GM12878 (cell line): Measurements from ENCODE around the gene CDC27. TPM values are rescaled to one million over a fixed set of nuclear protein-coding genes. Genes with fewer than 3 reads are reported as not detected.

Experiments used
- ASH2L ChIP-seq: fragments of 300-600, 200-600 bp; sonication (generic); IDR thresholded peaks from 2 replicates; pipeline ENCODE4 v1.6.1; 2017; ENCODE audit warnings: low read depth, mild to moderate bottlenecking, borderline replicate concordance
- CBFB ChIP-seq: IDR thresholded peaks from 2 replicates; pipeline ENCODE4 v1.6.1; 2016; ENCODE audit warnings: antibody characterized with exemption, low read depth
- CHD1 ChIP-seq: IDR thresholded peaks from 2 replicates; pipeline ENCODE4 v1.6.1; 2012; ENCODE audit warnings: low read depth, low read length, improper control_type of control experiment
- CREB1 ChIP-seq: IDR thresholded peaks from 2 replicates; pipeline ENCODE4 v1.6.1; 2012; ENCODE audit warnings: low read depth, mild to moderate bottlenecking, inconsistent platforms
- EP300 ChIP-seq, 2 experiments: fragments of 150-350 bp in 1 of 2; IDR thresholded peaks; 2 replicates each; pipeline ENCODE4 v1.6.1; 2011 to 2012; ENCODE audit warnings: low read depth in 2 of 2, low read length in 2 of 2, borderline replicate concordance in 1 of 2, improper control_type of control experiment in 1 of 2, inconsistent platforms in 1 of 2; ENCODE audit not compliant: control insufficient read depth in 1 of 2
- ETV6 ChIP-seq, 2 experiments: fragments of 450-650 bp in 1 of 2; IDR thresholded peaks in 1 of 2; conservative IDR thresholded peaks in 1 of 2; 2 replicates each; pipeline ENCODE4 v1.6.1; 2014; ENCODE audit warnings: antibody characterized with exemption in 1 of 2, borderline replicate concordance in 1 of 2, low read depth in 1 of 2, mild to moderate bottlenecking in 1 of 2, moderate library complexity in 1 of 2
- MTA2 ChIP-seq: fragments of 450-650 bp; IDR thresholded peaks from 2 replicates; pipeline ENCODE4 v1.6.1; 2016; ENCODE audit warnings: low read depth, mild to moderate bottlenecking, moderate library complexity
- NRF1 ChIP-seq: conservative IDR thresholded peaks from 2 replicates; pipeline ENCODE4 v1.6.1; 2011; ENCODE audit warnings: mild to moderate bottlenecking, low read depth, low read length, improper control_type of control experiment
- SMAD1 ChIP-seq: fragments of 450-650 bp; IDR thresholded peaks from 2 replicates; pipeline ENCODE4 v1.6.1; 2018; ENCODE audit warnings: mild to moderate bottlenecking, low read depth; ENCODE audit not compliant: partially characterized antibody
- SMC3 ChIP-seq: IDR thresholded peaks from 2 replicates; pipeline ENCODE4 v1.6.1; 2011; ENCODE audit warnings: low read length, improper control_type of control experiment, borderline replicate concordance
- ZNF207 ChIP-seq: fragments of 450-650 bp; IDR thresholded peaks from 2 replicates; pipeline ENCODE4 v1.6.1; 2014; ENCODE audit warnings: antibody characterized with exemption, mild to moderate bottlenecking, borderline replicate concordance
- ZNF24 ChIP-seq: fragments of 450-650 bp; IDR thresholded peaks from 2 replicates; pipeline ENCODE4 v1.6.1; 2017; ENCODE audit warnings: antibody characterized with exemption, mild to moderate bottlenecking
- polyA plus RNA-seq, 11 experiments: library from polyadenylated mRNA; depleted of rRNA in 4 of 11; unstranded in 6 of 11; stranded (reverse) in 5 of 11; fragments of >200 nt; fragmentation: Nextera tagmentation in 4 of 11; fragmentation: Illumina TruSeq in 1 of 11; extraction: Ambion mirVana in 4 of 11; extraction: Trizol in 1 of 11; gene quantifications; 1 replicate in 1 of 11; 2 replicates in 10 of 11; pipeline versions ENCODE4 v1.2.1 to v1.2.3, GENCODE V29; 2011 to 2016; ENCODE audit warnings: inconsistent platforms in 2 of 11, missing spikeins in 2 of 11, low read depth in 1 of 11
- total RNA-seq, 4 experiments: library from RNA; depleted of rRNA in 3 of 4; stranded (reverse); fragments of >200 nt in 3 of 4; fragmentation: Illumina TruSeq in 1 of 4; extraction: Trizol in 1 of 4; gene quantifications; 2 replicates each; pipeline versions ENCODE4 v1.2.1 to v1.2.3, GENCODE V29; 2013 to 2021
- TF ChIP-seq, protein P1 (sequence below): fragments of 450-650 bp; conservative IDR thresholded peaks from 2 replicates; pipeline ENCODE4 v1.6.1; 2017; ENCODE audit warnings: mild to moderate bottlenecking, moderate library complexity
- TF ChIP-seq, protein P2 (sequence below): fragments of 450-650 bp; formaldehyde crosslinking; IDR thresholded peaks from 2 replicates; pipeline ENCODE4 v1.4.0; 2022; ENCODE audit warnings: mild to moderate bottlenecking, moderate library complexity
- TF ChIP-seq, protein P3 (sequence below): IDR thresholded peaks from 2 replicates; pipeline ENCODE4 v1.6.1; 2012; ENCODE audit warnings: low read length, inconsistent platforms
- TF ChIP-seq, protein P4 (sequence below): fragments of 450-650 bp; IDR thresholded peaks from 2 replicates; pipeline ENCODE4 v1.6.1; 2017; ENCODE audit warnings: mild to moderate bottlenecking, moderate library complexity
- TF ChIP-seq, protein P5 (sequence below): fragments of 450-650 bp; IDR thresholded peaks from 2 replicates; pipeline ENCODE4 v1.6.1; 2014; ENCODE audit warnings: mild to moderate bottlenecking

Gene CDC27
- total and polyA plus RNA-seq, 10 of the 15 experiments (the other 5 are each of a cell fraction or from before 2014, with no cell fraction given), result 23.2 to 138 (median 97.8) TPM

DNA sequence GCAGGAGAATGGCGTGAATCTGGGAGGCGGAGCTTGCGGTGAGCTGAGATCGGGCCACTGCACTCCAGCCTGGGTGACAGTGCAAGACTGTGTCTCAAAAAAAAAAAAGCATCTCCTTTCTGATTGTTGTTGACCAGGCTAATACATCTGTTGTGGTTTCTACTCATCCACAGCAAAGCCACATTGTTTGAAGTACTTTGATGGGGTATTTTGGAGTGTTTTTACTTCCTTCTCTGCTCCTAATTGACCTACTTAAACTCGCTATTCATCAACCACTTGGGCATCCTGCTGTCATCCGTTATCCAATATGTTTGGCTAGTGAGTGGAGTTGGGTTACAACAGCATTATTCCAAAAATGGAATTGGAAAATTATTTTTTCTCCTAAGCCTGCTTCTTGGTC is 3.5 kb upstream of the CDC27 start (continued):
- TF ChIP-seq SMC3 (no peak), CHD1 (no peak), SMAD1 (no peak), ZNF207 (no peak), ZNF24 (no peak), EP300 (IDR thresholded peaks at IDR 0.05; ENCODE audit: borderline replicate concordance in 1 of 2, control insufficient read depth in 1 of 2, low read depth in 2 of 2, low read length in 2 of 2) (peak in 1 of 2 experiments; percentile 41; a peak in 1 of 4 replicates), ASH2L (no peak), NRF1 (no peak), CBFB (peak; percentile 80), CREB1 (no peak), ETV6 (conservative IDR thresholded peaks at IDR 0.05 in 1 of 2, IDR thresholded peaks at IDR 0.05 in 1 of 2; ENCODE audit: borderline replicate concordance in 1 of 2, low read depth in 1 of 2) (no peak), MTA2 (peak; percentile 94)
- TF ChIP-seq, protein P1, sequence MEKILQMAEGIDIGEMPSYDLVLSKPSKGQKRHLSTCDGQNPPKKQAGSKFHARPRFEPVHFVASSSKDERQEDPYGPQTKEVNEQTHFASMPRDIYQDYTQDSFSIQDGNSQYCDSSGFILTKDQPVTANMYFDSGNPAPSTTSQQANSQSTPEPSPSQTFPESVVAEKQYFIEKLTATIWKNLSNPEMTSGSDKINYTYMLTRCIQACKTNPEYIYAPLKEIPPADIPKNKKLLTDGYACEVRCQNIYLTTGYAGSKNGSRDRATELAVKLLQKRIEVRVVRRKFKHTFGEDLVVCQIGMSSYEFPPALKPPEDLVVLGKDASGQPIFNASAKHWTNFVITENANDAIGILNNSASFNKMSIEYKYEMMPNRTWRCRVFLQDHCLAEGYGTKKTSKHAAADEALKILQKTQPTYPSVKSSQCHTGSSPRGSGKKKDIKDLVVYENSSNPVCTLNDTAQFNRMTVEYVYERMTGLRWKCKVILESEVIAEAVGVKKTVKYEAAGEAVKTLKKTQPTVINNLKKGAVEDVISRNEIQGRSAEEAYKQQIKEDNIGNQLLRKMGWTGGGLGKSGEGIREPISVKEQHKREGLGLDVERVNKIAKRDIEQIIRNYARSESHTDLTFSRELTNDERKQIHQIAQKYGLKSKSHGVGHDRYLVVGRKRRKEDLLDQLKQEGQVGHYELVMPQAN, result 0 out of 2 replicates have a peak, but pooled peaks have one; percentile 21
- TF ChIP-seq, protein P2, sequence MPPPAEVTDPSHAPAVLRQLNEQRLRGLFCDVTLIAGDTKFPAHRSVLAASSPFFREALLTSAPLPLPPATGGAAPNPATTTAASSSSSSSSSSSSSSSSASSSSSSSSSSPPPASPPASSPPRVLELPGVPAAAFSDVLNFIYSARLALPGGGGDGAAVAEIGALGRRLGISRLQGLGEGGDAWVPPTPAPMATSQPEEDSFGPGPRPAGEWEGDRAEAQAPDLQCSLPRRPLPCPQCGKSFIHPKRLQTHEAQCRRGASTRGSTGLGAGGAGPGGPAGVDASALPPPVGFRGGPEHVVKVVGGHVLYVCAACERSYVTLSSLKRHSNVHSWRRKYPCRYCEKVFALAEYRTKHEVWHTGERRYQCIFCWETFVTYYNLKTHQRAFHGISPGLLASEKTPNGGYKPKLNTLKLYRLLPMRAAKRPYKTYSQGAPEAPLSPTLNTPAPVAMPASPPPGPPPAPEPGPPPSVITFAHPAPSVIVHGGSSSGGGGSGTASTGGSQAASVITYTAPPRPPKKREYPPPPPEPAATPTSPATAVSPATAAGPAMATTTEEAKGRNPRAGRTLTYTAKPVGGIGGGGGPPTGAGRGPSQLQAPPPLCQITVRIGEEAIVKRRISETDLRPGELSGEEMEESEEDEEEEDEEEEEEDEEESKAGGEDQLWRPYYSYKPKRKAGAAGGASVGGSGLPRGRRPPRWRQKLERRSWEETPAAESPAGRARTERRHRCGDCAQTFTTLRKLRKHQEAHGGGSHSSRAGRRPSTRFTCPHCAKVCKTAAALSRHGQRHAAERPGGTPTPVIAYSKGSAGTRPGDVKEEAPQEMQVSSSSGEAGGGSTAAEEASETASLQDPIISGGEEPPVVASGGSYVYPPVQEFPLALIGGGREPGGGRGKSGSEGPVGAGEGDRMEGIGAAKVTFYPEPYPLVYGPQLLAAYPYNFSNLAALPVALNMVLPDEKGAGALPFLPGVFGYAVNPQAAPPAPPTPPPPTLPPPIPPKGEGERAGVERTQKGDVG (CRISPR knock-in tag), result no peak
- TF ChIP-seq, protein P3, sequence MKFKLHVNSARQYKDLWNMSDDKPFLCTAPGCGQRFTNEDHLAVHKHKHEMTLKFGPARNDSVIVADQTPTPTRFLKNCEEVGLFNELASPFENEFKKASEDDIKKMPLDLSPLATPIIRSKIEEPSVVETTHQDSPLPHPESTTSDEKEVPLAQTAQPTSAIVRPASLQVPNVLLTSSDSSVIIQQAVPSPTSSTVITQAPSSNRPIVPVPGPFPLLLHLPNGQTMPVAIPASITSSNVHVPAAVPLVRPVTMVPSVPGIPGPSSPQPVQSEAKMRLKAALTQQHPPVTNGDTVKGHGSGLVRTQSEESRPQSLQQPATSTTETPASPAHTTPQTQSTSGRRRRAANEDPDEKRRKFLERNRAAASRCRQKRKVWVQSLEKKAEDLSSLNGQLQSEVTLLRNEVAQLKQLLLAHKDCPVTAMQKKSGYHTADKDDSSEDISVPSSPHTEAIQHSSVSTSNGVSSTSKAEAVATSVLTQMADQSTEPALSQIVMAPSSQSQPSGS, result 0 out of 2 replicates have a peak, but pooled peaks have one; percentile 42
- TF ChIP-seq, protein P4, sequence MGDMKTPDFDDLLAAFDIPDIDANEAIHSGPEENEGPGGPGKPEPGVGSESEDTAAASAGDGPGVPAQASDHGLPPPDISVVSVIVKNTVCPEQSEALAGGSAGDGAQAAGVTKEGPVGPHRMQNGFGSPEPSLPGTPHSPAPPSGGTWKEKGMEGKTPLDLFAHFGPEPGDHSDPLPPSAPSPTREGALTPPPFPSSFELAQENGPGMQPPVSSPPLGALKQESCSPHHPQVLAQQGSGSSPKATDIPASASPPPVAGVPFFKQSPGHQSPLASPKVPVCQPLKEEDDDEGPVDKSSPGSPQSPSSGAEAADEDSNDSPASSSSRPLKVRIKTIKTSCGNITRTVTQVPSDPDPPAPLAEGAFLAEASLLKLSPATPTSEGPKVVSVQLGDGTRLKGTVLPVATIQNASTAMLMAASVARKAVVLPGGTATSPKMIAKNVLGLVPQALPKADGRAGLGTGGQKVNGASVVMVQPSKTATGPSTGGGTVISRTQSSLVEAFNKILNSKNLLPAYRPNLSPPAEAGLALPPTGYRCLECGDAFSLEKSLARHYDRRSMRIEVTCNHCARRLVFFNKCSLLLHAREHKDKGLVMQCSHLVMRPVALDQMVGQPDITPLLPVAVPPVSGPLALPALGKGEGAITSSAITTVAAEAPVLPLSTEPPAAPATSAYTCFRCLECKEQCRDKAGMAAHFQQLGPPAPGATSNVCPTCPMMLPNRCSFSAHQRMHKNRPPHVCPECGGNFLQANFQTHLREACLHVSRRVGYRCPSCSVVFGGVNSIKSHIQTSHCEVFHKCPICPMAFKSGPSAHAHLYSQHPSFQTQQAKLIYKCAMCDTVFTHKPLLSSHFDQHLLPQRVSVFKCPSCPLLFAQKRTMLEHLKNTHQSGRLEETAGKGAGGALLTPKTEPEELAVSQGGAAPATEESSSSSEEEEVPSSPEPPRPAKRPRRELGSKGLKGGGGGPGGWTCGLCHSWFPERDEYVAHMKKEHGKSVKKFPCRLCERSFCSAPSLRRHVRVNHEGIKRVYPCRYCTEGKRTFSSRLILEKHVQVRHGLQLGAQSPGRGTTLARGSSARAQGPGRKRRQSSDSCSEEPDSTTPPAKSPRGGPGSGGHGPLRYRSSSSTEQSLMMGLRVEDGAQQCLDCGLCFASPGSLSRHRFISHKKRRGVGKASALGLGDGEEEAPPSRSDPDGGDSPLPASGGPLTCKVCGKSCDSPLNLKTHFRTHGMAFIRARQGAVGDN, result no peak
- TF ChIP-seq, protein P5, sequence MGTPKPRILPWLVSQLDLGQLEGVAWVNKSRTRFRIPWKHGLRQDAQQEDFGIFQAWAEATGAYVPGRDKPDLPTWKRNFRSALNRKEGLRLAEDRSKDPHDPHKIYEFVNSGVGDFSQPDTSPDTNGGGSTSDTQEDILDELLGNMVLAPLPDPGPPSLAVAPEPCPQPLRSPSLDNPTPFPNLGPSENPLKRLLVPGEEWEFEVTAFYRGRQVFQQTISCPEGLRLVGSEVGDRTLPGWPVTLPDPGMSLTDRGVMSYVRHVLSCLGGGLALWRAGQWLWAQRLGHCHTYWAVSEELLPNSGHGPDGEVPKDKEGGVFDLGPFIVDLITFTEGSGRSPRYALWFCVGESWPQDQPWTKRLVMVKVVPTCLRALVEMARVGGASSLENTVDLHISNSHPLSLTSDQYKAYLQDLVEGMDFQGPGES, result no peak
